ENCODE data around the gene EMP2.

- TF ChIP-seq CTCF (IDR thresholded peaks at IDR 0.05; ENCODE audit: low read length) = no peak
- TF ChIP-seq EZH2 (IDR thresholded peaks at IDR 0.05; ENCODE audit: borderline replicate concordance, low read length) = no peak
Observed at GRCh38 chr16:10551881-10552280, 28.5 kb downstream of the EMP2 start.

Data from OCI-LY1 (cell line).